GDM1 (cell line): ENCODE data around the gene P2RY8.
"Not testable (repeated sequence)": the region's sequence is repeated elsewhere in the genome, so short reads cannot be mapped to it uniquely, and the experiment has no call there.

ENCODE experiments used
- DNase-seq: peaks from one replicate; lab custom pipeline; 2025; lab: John Stamatoyannopoulos, UW

The P2RY8 gene

DNA sequence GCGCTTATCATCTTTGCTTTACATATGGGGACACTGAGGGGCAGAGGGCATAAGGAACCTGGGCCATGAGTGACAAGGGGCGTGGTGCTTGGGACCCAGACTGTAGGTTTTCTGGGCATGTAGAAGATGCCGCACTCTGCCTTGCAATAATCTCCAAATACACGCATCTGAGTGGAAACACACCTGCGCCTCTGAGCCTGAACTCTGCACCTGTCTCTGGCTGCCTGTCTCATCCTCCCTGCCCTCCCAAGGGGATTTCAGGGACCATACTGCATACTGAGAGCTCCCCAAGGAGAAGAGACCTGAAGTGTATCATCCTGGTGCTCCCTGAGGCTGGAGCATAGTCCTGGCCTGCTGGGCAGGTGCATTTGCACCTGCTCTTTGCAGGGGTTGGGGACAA, 49.6 kb downstream of the P2RY8 start:
- no peak for DNase-seq

DNA sequence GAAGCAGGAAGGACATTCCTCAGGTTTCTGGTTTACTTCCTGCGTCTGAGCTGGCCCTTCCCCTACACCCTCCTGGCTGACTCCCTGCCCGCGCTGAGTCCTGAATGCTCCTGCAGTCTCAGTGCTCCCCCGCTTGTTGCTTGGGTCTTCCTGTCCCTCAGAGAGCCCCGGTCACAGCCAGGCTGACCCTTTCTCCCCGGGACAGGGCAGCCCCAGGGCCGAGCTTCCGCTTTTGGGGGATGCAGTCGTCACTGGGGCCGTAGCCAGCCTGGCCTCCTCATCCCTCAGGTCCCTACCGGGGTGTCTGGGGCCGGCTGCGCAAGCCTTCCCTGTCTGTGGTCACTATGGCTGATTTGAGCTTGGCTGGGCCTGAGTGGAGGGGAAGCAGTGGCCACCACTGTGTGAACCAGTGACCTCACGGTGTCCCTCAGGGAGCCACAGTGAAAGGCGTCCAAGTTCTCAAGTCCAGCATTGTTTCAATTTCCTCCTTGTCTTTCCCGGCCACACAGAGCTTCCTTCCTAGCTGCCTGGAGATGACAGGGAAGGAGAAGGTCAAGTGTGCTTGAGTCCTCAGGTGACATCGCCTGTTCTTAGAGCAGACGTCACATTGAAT, 50.1 kb downstream of the P2RY8 start:
- no peak for DNase-seq

GRCh38 chrX:1486177-1486576, 50.8 kb downstream of the P2RY8 start:
- DNase-seq, result no peak

DNA sequence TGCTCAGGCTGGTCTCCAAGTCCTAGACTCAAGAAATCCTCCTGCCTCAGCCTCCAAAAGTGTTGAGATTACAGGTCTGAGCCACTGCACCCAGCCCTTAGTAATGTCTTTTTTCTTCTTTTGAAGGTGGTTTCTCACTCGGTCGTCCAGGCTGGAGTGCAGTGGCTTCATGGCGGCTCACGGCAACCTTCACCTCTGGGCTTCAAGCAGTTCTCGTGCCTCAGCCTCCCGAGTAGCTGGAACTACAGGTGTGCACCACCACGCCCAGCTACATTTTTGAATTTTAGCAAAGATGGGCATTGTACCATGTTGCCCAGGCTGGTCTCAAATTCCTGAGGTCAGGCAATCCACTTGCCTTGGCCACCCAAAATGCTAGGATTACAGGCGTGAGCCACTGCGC, 52.0 kb downstream of the P2RY8 start:
- DNase-seq, result no peak

GRCh38 chrX:1484638-1485019, 52.4 kb downstream of the P2RY8 start:
- DNase-seq, result no peak

DNA sequence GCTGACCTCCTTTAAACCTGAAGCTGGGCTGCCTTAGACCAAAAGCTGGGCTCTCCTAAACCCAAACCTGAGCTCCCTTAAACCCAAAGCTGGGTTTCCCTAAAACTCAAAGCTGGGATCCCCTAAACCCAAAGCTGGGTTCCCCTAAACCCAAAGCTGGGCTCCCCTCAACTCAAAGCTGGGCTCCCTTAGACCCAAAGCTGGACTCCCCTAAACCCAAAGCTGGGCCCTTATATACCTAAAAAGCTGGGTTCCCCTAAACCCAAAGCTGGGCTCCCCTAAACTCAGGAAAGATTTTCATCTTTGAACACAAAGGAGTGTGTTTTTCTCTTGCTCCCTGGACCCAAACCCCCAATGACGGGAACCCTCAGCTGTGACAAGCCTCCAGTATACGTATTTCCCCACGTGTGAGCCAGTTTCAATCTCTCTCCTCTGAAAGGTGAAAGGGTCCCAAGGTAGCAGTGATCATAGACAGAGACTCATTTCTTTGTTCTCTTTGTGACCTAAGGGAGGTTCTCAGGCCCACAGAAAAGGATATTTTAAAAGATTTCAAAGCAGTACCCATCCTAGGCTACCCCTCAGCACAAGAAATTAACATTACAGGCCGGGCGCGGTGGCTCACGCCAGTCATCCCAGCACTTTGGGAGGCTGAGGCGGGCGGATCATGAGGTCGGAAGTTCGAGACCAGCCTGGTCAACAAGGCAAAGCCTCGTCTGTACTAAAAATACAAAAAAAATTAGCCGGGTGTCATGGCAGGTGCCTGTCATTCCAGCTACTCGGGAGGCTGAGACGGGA, 52.9 kb downstream of the P2RY8 start:
- no peak for DNase-seq

- DNase-seq, result not testable (repeated sequence)
Observed at GRCh38 chrX:1482530-1482928, 54.5 kb downstream of the P2RY8 start.

DNA sequence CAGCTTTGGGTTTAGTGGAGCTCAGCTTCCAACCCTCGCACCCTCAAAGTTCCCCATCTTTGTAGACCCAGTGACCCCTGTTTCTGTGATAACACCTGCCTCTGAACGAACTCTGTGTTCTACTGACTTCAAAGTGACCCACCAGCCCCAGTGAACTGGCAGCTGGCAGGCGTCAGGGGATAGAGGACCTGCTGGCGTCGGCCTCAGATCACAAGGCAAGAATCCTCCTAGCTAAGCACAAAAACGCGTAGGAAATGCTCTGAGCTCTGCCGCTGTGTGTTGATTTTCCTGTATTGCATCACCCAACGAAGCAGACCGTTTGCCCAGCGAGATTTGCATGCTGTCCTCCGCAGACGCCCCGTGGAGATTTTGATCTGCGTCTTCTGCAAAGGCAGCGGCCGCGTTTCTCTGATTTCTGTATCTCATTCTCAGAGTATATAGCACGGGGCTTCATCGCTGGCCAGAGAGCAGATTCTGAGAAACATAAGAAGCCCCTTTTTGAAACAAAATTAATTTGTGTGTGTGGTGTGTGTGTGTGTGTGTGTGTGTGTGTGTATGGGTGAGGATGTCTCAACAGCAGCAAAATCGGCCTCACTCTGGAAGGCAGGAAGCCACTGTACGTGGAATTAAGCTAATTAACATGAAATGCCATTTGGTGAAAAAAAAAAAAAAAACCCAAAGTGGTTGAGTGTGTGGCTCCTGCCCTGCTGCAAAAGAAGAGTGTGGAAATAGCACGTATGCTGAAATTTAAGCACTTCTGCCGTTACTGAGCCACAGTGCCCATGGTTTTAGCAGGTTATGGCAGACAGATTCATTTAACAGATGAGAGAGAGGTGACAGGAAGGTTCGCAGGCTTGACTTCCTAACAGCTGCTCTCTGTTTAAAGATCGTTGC, 55.1 kb downstream of the P2RY8 start:
- DNase-seq, result no peak

DNA sequence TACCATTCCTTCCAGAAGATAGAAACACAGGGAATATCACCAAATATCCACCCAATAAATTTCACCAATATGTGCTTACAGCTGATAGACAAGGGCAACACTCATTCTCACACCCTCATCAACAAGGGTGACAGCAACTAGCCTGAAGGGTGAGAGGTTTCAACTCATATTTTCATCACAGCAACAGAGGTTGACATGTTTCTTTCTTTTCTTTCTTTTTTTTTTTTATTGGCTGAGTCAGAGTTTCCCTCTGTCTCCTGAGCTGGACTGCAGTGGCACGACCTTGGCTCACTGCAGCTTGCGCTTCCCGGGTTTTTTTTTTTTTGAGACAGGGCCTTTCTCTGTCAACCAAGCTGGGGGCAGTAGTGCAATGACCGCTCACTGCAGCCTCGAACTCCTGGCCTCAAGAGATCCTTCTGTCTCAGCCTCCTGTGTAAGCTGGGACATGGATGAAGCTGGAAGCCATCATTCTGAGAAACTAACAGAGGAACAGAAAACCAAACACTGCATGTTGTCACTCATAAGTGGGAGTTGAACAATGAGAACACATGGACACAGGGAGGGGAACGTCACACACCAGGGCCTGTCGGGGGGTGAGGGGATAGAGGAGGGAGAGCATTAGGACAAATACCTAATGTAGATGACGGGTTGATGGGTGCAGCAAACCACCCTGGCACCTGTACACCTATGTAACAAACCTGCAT, 56.8 kb downstream of the P2RY8 start:
- DNase-seq, result no peak

- DNase-seq, result no peak
Observed at GRCh38 chrX:1477801-1478458, 59.1 kb downstream of the P2RY8 start.

GRCh38 chrX:1477229-1477628, 59.8 kb downstream of the P2RY8 start:
- DNase-seq, result no peak

GRCh38 chrX:1476682-1477081, 60.3 kb downstream of the P2RY8 start:
- no peak for DNase-seq

DNA sequence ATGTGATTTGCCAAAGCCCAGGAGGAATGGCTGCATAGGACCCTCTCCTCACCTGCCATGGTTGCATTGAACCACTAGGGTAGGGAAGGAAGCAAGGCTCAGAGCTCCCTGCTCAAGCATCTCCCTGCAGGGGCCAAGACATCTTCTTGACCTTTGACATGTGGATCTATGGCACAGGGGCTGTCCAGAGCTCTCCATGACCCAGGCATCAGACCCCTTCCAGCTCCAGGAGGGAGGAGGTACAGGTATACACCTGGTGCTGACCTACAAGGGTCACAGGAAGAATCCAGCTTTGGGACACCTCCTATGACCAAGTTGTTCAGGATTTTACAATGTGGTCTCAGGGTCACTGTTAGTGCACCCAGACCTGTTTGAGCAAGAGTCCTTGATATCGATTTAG, 61.1 kb downstream of the P2RY8 start:
- DNase-seq, result no peak

DNA sequence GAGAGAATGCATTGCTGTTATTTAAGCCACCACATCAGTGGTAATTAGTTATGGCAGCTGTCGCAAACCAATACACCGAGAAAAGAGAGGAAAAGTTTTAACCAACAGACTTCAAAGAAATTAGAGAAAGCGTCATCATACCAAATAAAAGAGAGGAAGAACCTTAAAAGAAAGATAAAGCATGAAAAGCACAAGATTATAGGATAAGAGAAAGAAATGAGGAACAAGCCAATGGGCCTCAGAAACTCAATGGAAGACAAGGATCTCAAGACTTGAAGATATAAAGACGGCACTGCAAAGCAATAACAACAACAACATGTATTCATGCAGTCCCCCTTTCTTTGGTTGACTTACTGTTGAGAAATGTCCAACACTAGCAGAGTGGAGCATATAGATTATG, 61.5 kb downstream of the P2RY8 start:
- no peak for DNase-seq

DNA sequence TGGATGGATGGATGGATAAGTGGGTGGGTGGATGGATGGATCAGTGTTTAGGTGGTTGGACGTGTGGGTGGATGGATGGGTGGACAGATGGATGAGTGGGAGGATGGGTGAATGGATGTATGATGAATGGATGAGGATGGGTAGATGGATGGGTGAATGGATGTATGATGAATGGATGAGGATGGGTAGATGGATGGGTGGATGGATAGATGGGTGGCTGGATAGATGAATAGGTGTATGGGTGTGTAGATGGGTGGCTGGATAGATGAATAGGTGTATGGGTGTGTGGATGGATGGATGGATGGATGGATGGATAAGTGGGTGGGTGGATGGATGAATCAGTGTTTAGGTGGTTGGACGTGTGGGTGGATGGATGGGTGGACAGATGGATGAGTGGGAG, 62.4 kb downstream of the P2RY8 start:
- not testable (repeated sequence) for DNase-seq

- no peak for DNase-seq
Observed at GRCh38 chrX:1472975-1473374, 64.0 kb downstream of the P2RY8 start.

DNA sequence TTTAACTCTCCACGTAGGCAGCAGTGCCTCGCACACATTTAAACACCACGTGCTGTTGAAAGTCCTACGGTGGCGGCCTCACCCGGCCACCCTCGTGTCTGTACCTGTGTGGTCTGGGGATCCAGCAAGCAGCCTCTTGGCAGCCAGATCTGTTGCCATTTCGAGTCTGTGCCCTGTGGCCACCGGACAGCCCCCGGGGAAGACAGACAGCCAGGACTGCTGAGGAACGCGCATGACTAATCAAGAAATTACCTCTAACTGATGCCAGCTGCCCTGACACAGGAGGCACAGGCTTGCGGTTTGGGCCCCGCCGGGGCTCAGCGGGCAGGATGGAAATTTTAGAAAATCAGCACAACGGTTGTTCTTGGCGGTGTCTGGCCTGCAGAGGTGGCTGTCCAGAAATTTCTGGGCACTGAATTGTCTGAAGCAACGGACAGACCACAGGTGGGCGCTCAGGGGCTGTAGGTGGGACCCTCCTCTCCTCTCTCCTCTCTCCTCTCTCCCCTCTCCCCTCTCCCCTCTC, 68.7 kb downstream of the P2RY8 start:
- DNase-seq, result peak; percentile 85

DNA sequence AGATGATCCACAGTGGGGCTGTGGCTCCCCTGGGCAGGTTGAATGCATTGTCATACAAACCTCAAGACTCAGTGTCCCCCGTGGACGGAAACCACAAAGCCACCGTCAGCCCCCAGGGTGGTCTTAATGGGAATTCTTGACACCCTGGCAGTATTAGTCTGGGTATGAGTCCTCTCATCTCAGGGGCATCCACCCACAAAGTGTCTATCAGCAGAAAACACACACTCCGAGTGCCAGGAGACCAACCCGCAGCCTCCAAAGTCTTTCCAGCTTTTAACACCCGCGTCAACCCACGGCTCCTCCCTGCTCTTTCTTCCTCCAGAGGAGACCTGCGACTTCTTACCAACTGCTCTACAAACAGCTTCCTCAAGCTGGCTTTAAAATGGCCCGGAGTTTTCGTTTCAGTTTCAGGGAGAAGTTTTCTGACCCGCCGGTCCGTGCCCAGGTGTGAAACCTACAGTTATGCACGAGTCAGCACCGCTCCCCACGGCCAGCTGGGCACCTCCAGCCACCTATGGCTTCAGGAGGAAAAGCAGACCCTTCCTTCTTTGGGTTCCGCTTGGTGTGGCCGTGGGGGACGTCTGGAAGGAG, 69.9 kb downstream of the P2RY8 start:
- peak; percentile 32 for DNase-seq

GRCh38 chrX:1466232-1466661, 70.7 kb downstream of the P2RY8 start:
- DNase-seq, result no peak

- DNase-seq, result no peak
Observed at GRCh38 chrX:1465286-1466231, 71.4 kb downstream of the P2RY8 start.
